ACC112 (cell line): ENCODE data around the gene IL22RA1.

ENCODE experiments used
- H2AFZ ChIP-seq: fragments of 200-600 bp; sonication (generic); one replicate; pipeline ENCODE4 v1.6.0; 2017; ENCODE audit warnings: antibody characterized with exemption, low read length; ENCODE audit not compliant: unreplicated experiment
- H3K27ac ChIP-seq: fragments of 200-600 bp; sonication (generic); 2 replicates; pipeline ENCODE4 v1.5.1; 2014; ENCODE audit warnings: low read depth, mild to moderate bottlenecking, antibody characterized with exemption, low read length, moderate library complexity
- H3K27me3 ChIP-seq: fragments of 200-600 bp; sonication (generic); 2 replicates; pipeline ENCODE4 v1.6.1; 2014; ENCODE audit warnings: mild to moderate bottlenecking, antibody characterized with exemption, low read length, moderate library complexity, mixed read lengths; ENCODE audit not compliant: insufficient read depth
- H3K36me3 ChIP-seq: fragments of 200-600 bp; sonication (generic); 2 replicates; pipeline ENCODE4 v1.6.1; 2016; ENCODE audit warnings: mild to moderate bottlenecking, antibody characterized with exemption, low read length, moderate library complexity, mixed read lengths; ENCODE audit not compliant: insufficient read depth
- H3K4me1 ChIP-seq: fragments of 200-600 bp; sonication (generic); one replicate; pipeline ENCODE4 v1.6.1; 2016; ENCODE audit warnings: low read length, mixed read lengths; ENCODE audit not compliant: insufficient read depth, unreplicated experiment, control insufficient read depth
- H3K4me3 ChIP-seq: fragments of 200-600 bp; sonication (generic); 2 replicates; pipeline ENCODE4 v1.5.1; 2014; ENCODE audit warnings: mild to moderate bottlenecking, low read depth, low read length
- H3K79me2 ChIP-seq: fragments of 200-600 bp; sonication (generic); one replicate; pipeline ENCODE4 v1.6.0; 2016; ENCODE audit warnings: low read length; ENCODE audit not compliant: control insufficient read depth, unreplicated experiment, insufficient read depth

The IL22RA1 gene

GRCh38 chr1:24096739-24097103, 46.2 kb downstream of the IL22RA1 start:
- no peak overlapping the region for H3K4me3 ChIP-seq
- H3K4me1 ChIP-seq, result no peaks in the 10 kb centered on the region
- no peak overlapping the region for H3K27ac ChIP-seq
- no peaks in the 10 kb centered on the region for H3K36me3 ChIP-seq
- no peak overlapping the region for H2AFZ ChIP-seq
- H3K27me3 ChIP-seq, result 0 out of 2 replicates have a peak, but pooled peaks cover 5% of the 10 kb centered on the region
- H3K79me2 ChIP-seq, result no peaks in the 10 kb centered on the region

DNA sequence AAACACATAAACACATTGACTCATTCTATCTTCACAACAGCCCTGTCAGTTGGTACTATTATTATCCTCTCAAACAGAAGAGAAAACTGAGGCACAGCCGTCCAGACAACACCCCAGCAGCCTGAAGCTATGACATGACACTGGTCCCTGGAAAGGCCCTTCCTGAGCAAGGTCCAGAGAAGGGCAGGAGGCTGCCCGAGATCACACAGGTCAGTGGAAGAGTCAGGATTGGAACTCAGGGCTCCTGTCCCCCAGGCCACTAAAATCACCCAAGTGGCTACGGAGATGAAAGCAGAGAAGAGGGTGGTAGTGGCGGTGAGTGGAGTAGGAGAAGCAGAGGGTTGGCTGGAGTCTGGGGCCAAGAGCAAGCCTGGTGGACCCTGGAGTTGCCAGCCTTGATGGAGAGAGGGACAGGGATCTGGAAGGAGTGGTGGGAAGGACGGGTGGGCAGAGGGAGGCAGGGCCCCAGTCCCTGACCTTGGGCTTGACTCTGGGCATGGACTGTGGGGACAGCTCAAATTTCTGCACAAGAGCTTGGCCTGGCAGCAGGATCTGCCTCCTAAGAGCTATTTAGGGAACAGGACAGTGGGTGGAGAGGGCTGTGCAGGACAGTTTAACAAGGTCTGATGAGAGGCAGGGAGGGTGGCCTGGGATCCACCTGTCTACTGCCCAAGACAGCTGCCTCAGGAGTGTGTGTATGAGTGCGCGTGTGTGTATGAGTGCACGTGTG, 46.8 kb downstream of the IL22RA1 start:
- Histone ChIP-seq H3K4me1 (no peaks in the 10 kb centered on the region), H3K27me3 (0 out of 2 replicates have a peak, but pooled peaks cover 5% of the 10 kb centered on the region)

DNA sequence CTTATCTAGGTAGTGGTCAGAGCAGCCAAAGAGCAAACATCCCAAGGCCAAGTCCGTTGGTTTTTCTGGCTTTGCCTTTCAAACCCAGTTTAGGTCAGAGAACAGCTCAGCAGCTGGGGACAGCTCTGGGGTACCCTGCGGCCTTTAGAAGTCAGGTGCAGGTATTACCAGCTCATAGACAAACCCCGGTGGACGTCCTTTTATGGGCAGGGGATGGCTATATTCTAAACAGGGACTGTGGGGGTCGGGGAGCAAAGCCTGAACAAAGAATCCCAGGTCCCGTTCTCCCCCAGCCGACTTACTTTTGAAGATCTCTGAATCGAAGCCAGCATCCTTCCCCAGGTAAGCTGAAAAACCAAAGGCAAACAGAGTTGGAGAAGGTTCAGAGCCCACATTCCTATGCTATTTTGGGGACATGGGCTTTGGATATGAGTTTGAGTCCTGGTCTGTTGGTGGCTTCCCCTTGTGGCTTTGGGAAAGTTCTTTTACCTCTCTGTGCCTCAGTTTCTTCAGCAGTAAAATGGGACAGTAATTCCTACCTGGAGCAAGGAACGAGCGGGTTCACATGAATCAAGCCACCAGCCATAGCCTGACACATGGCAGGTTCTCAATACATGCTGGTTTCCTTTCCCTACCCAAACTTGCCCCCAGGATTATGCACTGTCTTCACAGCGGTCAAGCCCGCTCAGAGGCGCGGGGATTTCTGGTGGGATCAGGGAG, 47.6 kb downstream of the IL22RA1 start:
- no peaks in the 10 kb centered on the region for H3K36me3 ChIP-seq
- no peak overlapping the region for H3K4me3 ChIP-seq
- H2AFZ ChIP-seq, result no peak overlapping the region
- no peaks in the 10 kb centered on the region for H3K4me1 ChIP-seq
- no peak overlapping the region for H3K27ac ChIP-seq
- 0 out of 2 replicates have a peak, but pooled peaks cover 5% of the 10 kb centered on the region for H3K27me3 ChIP-seq
- H3K79me2 ChIP-seq, result no peaks in the 10 kb centered on the region

More for the DNA sequence above, 46.8 kb downstream of the IL22RA1 start:
- Histone ChIP-seq H3K4me3 (no peak overlapping the region), H3K79me2 (no peaks in the 10 kb centered on the region), H2AFZ (no peak overlapping the region), H3K27ac (no peak overlapping the region), H3K36me3 (no peaks in the 10 kb centered on the region)

- H2AFZ ChIP-seq, result no peak overlapping the region
- H3K27me3 ChIP-seq, result 0 out of 2 replicates have a peak, but pooled peaks cover 5% of the 10 kb centered on the region
- H3K79me2 ChIP-seq, result no peaks in the 10 kb centered on the region
- H3K27ac ChIP-seq, result no peak overlapping the region
- H3K4me1 ChIP-seq, result no peaks in the 10 kb centered on the region
- H3K4me3 ChIP-seq, result no peak overlapping the region
- H3K36me3 ChIP-seq, result no peaks in the 10 kb centered on the region
Observed at GRCh38 chr1:24094554-24094953, 48.4 kb downstream of the IL22RA1 start.

GRCh38 chr1:24093732-24094131, 49.2 kb downstream of the IL22RA1 start:
- Histone ChIP-seq H2AFZ (no peak overlapping the region), H3K27ac (no peak overlapping the region), H3K36me3 (no peaks in the 10 kb centered on the region)

DNA sequence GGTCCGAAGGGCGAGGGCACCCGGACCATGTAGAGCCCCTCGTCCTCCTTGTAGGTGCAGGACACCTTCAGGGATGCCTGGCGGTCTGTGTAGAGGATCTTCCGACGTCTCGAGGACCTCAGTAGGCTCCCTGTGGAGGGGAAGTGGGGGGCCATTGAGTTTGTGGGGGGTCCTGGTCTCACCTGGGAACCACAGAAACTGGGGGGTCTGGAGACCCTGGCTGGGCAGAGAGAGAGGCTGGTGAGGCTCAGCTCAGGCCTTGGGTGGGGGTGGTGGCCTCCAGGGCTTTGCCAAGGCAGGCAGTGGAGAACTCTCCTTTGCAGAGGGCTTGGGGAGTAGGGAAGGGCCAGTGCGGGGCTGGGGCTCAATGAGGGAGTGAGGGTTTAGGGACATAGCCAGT, 50.0 kb downstream of the IL22RA1 start:
- Histone ChIP-seq H3K4me3 (no peak overlapping the region), H3K36me3 (no peaks in the 10 kb centered on the region), H3K27me3 (0 out of 2 replicates have a peak, but pooled peaks cover 5% of the 10 kb centered on the region), H3K79me2 (no peaks in the 10 kb centered on the region), H3K27ac (no peak overlapping the region), H2AFZ (no peak overlapping the region), H3K4me1 (no peaks in the 10 kb centered on the region)

More at GRCh38 chr1:24093732-24094131, 49.2 kb downstream of the IL22RA1 start:
- H3K4me1 ChIP-seq, result no peaks in the 10 kb centered on the region
- H3K27me3 ChIP-seq, result 0 out of 2 replicates have a peak, but pooled peaks cover 5% of the 10 kb centered on the region
- H3K4me3 ChIP-seq, result no peak overlapping the region
- no peaks in the 10 kb centered on the region for H3K79me2 ChIP-seq

DNA sequence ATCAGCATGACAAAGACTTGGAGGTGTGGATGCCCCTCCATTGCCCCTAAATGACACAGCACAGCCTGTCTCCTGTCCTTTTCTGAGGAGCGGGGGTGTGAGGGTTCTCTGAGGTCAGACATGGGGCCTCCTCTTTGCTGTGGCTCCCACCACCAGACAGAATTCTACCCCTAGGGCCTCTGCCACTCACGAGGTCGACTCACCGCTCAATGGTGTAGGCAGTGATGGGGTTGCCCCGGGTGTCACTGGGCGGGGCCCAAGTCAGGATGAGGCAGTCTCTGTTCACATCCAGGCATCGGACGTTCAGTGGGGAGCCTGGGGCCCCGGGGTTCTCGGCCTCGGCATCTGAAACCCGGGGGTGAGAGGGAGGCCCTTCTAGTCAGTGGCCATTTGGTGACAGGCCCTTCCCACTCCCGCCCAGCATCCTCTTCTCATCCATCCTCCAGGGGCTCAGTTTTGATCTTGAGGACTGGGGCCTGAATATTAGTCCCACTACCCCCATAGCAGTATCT, 50.9 kb downstream of the IL22RA1 start:
- H3K36me3 ChIP-seq, result no peaks in the 10 kb centered on the region
- 0 out of 2 replicates have a peak, but pooled peaks cover 5% of the 10 kb centered on the region for H3K27me3 ChIP-seq
- no peaks in the 10 kb centered on the region for H3K79me2 ChIP-seq
- H3K27ac ChIP-seq, result no peak overlapping the region
- H3K4me1 ChIP-seq, result no peaks in the 10 kb centered on the region
- no peak overlapping the region for H3K4me3 ChIP-seq
- no peak overlapping the region for H2AFZ ChIP-seq

DNA sequence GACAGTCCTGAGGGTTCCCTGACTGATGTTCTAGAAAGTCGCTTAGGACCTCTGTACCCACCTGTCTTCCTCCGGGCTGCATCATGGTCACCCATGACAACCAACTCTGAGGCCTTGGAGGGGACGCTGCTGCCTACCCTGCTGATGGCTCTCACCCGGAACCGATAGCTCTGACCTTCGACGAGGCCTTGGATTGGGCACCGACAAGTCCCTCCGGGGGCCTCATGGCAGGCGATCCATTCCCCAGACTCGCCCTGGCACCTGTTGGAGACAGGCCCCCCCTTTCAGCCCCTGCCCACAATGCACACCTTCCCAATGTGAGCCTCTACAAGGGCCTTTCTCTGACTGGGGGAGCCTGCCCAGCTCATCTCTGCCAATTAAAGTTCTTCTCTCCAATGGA, 52.2 kb downstream of the IL22RA1 start:
- Histone ChIP-seq H3K4me3 (no peak overlapping the region), H3K79me2 (no peaks in the 10 kb centered on the region), H3K27me3 (0 out of 2 replicates have a peak, but pooled peaks cover 5% of the 10 kb centered on the region), H2AFZ (no peak overlapping the region), H3K27ac (no peak overlapping the region), H3K36me3 (no peaks in the 10 kb centered on the region), H3K4me1 (peaks cover 2% of the 10 kb centered on the region)

DNA sequence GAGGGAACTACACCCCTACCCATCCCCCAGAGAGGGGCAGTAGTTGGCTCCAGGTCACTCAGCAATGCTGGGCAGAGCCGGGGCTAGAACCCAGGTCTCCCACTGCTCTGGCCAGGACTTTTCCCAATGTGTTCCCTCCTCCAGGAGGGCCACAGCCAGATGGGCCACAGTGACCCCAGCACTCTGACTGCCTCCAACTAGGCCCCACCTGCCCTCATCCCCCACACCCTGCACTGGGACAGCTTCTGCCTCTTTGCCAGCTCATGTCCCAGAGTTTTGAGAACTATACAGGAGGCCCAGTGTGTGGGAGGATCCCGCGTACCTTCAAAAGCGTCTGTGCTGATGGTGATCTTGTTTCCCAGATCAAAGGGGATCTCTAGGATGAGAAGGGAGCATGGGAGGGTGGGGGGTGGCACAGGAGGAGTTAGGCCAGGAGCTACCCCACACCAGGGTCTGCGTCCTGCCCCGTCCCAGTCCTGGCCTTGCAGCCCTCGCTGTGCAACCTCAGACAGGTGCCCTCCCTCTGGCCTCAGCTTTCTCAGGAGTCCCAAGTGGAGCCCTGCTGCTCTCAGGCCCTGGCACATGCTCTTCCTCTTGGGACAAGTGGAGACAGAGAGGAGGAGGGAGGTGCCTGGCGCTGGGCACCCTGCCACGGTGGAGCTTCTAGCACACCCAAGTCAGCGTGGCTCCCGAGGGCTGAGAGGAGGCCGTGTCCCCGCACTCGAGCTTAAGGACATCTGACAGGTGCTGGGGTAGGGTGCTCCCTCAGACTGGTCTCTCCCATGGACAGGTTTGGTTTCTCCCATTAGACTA, 53.0 kb downstream of the IL22RA1 start:
- Histone ChIP-seq H3K36me3 (no peaks in the 10 kb centered on the region), H3K27me3 (0 out of 2 replicates have a peak, but pooled peaks cover under 1% of the 10 kb centered on the region), H3K4me3 (no peak overlapping the region), H3K27ac (no peak overlapping the region), H3K4me1 (peaks cover 5% of the 10 kb centered on the region), H2AFZ (no peak overlapping the region), H3K79me2 (no peaks in the 10 kb centered on the region)

GRCh38 chr1:24089027-24089742, 53.8 kb downstream of the IL22RA1 start:
- H3K79me2 ChIP-seq, result no peaks in the 10 kb centered on the region
- no peak overlapping the region for H3K4me3 ChIP-seq
- H3K27me3 ChIP-seq, result no peaks in the 10 kb centered on the region
- H3K27ac ChIP-seq, result no peak overlapping the region
- no peaks in the 10 kb centered on the region for H3K36me3 ChIP-seq
- H2AFZ ChIP-seq, result no peak overlapping the region
- peaks cover 5% of the 10 kb centered on the region for H3K4me1 ChIP-seq
